ENCODE data around the gene CEACAM7.

- TF ChIP-seq POLR2A (IDR thresholded peaks at IDR 0.05) (no peak), CTCF (IDR thresholded peaks at IDR 0.05 in 8 of 11, conservative IDR thresholded peaks at IDR 0.05 in 3 of 11) (no peak), POLR2AphosphoS5 (IDR thresholded peaks at IDR 0.05) (peak in 1 of 3 donors; percentile 54)
Measured at GRCh38 chr19:41623360-41623759, 64.7 kb downstream of the CEACAM7 start.
